HG02571 (cell line): ENCODE data around the gene GPR63.

Experiments used
- ATAC-seq: cut with Tn5 transposase; IDR thresholded peaks from one replicate; pipeline ENCODE4 v1.9.1; 2021; ENCODE audit warnings: mild to moderate bottlenecking, moderate library complexity; ENCODE audit not compliant: unreplicated experiment

Gene GPR63

DNA sequence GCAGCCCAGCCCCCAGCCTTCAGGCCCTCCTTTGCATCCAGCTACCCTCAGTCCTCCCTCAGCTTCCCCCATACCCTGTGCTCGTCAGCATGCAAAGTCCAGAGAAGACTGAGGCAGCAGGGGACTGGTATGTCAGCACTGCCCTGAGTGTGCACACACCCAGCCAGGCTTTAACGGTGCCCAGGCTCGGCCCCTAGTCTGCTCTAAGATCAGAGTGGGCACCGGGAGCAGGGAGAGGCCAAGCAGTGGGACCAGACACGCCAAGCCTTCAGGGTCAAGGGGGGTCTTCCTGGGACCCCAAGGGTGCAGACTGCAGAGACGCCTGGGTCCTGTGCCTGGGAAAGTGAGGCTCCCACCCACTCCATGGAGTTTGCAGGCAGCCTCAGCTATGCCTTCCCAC is 74.7 kb downstream of the GPR63 start:
- no peak for ATAC-seq

GRCh38 chr6:96761794-96762193 is 75.5 kb downstream of the GPR63 start:
- ATAC-seq = no peak

DNA sequence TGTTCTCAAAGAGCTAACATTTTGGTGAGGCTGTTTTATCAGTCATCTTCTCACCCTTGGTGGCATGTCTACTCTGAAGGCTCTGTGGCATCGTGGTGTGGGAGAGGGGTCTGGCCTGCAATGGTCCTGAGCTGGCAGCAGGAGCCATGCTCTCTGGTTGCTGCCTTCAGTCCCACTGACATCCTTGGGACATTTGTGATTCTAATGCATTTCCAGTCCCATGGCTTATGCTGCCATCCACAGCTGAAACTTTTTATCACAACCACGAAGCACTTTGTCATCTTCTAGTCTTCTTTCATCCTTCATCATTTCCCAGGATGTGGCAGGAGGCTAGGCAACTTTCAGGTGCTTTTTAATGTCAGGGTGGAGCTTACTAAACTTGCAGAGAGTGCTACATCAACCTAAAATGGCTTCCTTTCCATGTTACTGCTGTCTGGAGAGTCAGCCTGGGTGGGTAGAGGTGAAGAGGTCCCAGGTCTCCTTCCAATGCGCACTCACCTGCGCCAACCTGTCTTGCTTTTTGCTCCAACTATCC is 77.1 kb downstream of the GPR63 start:
- no peak for ATAC-seq

- ATAC-seq = no peak
Observed at GRCh38 chr6:96755096-96755495, 82.2 kb downstream of the GPR63 start.

GRCh38 chr6:96749891-96750290 is 87.4 kb downstream of the GPR63 start:
- no peak for ATAC-seq
